Vagina (tissue), 2 donors: ENCODE data around the gene LMO7.

Source experiments
- CTCF ChIP-seq, 3 experiments: fragments of 450-650 bp in 2 of 3; fragments of 200-600 bp in 1 of 3; sonication (generic) in 1 of 3; IDR thresholded peaks; one replicate each; pipeline ENCODE4 v1.5.1; 2017 to 2019; ENCODE audit warnings: antibody characterized with exemption in 3 of 3, mild to moderate bottlenecking in 2 of 3, moderate library complexity in 2 of 3
- POLR2A ChIP-seq, 2 donors: fragments of 450-650 bp; IDR thresholded peaks; one replicate each; pipeline ENCODE4 v1.6.1; 2017; ENCODE audit warnings: antibody characterized with exemption in 2 of 2, mild to moderate bottlenecking in 2 of 2, moderate library complexity in 2 of 2
- POLR2AphosphoS5 ChIP-seq, 2 donors: sonication (generic); formaldehyde crosslinking; IDR thresholded peaks; one replicate each; pipeline ENCODE4 v1.9.0; 2017; ENCODE audit warnings: antibody characterized with exemption in 2 of 2, mild to moderate bottlenecking in 2 of 2, low read depth in 1 of 2; ENCODE audit not compliant: insufficient read depth in 1 of 2

- no peak for TF ChIP-seq CTCF (IDR thresholded peaks at IDR 0.05)
- TF ChIP-seq POLR2A (IDR thresholded peaks at IDR 0.05) = no peak
- TF ChIP-seq POLR2AphosphoS5 (IDR thresholded peaks at IDR 0.05; ENCODE audit: insufficient read depth in 1 of 2, low read depth in 1 of 2) = no peak
Observed at GRCh38 chr13:75762955-75763354, 126.8 kb downstream of the LMO7 start.
